Activated CD4-positive, alpha-beta T cell treated with anti-CD3 and anti-CD28 coated beads, Interleukin-2, amount 50 U/mL, for 48 hours (primary cell): ENCODE results near the gene MARCHF2.

Source experiments
- DNase-seq, 2 experiments: peaks; one replicate each; pipeline ENCODE4 v3.0.0-alpha.2; 2020

The MARCHF2 gene

GRCh38 chr19:8481616-8482015 is 68.5 kb downstream of the MARCHF2 start:
- no peak for DNase-seq

DNA sequence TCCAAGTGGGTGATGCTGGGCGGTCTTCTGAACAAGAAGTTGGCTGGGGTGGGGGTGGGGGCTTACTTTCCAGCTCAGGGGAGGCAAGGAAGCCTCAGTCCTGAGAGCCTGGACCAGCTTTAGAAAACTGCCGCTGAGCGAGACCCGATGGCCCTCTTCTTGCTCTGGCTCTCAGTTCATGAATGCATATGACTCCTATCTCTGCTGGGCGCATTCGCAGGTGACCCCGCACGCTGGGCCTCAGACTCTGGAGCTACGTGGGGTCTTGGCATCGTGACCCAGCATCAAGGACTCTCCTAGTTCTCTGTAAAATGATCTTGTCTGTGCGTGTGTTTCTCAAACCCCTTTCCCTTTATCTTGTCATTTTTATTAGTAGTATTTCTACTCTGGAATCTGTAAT is 69.6 kb downstream of the MARCHF2 start:
- DNase-seq = no peak

GRCh38 chr19:8483165-8483564 is 70.1 kb downstream of the MARCHF2 start:
- DNase-seq = no peak

GRCh38 chr19:8484331-8484894 is 71.3 kb downstream of the MARCHF2 start:
- no peak for DNase-seq

DNA sequence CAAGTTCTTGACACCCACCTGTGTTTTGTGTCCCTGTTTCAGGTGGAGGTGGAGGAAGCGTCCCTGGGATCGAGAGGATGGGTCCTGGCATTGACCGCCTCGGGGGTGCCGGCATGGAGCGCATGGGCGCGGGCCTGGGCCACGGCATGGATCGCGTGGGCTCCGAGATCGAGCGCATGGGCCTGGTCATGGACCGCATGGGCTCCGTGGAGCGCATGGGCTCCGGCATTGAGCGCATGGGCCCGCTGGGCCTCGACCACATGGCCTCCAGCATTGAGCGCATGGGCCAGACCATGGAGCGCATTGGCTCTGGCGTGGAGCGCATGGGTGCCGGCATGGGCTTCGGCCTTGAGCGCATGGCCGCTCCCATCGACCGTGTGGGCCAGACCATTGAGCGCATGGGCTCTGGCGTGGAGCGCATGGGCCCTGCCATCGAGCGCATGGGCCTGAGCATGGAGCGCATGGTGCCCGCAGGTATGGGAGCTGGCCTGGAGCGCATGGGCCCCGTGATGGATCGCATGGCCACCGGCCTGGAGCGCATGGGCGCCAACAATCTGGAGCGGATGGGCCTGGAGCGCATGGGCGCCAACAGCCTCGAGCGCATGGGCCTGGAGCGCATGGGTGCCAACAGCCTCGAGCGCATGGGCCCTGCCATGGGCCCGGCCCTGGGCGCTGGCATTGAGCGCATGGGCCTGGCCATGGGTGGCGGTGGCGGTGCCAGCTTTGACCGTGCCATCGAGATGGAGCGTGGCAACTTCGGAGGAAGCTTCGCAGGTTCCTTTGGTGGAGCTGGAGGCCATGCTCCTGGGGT is 72.7 kb downstream of the MARCHF2 start:
- no peak for DNase-seq

- DNase-seq = no peak
Measured at GRCh38 chr19:8486661-8487136, 73.6 kb downstream of the MARCHF2 start.

DNA sequence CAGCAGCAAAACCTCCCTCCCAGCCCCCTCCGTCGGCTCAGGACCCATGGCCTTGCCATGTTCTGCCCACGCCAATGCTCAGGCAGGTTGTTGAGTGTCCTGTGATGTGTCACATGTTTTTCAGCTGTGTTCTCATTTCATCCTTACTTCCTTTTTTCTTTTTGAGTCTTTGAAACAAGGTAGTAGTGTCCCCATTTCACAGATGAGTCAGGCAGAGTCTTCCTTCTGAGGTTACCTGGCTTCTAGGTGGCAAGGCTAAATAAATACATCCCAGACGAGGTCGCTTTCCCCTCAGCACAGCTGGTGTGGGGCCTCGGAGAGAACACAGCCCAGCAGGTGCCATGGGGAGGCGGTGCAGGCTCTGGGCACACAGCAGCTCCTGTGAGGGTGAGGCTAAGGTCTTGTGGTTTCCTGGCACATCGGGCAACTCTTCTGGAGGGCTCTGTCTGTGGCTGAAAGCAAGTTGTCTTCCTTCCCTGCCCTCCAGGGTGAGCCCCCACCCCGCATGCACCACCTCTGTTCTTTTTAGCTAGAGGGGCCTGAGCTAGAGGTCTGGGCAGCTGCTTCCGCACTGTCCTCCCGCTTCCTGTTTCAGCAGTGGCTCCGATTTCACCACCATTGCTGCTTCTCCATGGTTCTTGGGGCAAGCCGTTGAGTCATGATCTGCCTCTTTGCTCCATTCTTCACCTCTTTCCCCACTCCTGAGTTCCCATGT is 74.2 kb downstream of the MARCHF2 start:
- DNase-seq = peak; percentile 69 to 70

DNA sequence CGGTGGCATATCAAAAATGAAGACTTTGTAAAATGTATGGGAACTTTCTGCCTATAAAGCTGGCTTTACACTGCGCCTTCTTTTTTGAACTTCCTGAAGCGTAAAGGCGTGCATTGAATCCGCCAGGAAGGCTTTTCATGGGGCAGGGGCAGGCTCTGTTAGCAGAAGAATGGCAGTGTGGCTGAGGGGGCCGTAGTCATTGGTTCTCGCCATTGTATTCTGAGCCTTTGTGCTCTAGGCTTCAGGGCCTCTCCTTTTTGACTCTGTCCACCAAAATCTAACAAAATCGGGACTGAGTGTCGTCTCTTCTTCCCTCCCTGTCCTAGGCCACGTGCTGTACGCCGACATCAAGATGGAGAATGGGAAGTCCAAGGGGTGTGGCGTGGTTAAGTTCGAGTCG is 75.3 kb downstream of the MARCHF2 start:
- DNase-seq = no peak
